SK-N-SH (cell line): ENCODE measurements around the gene CD72. TPM values are rescaled to one million over a fixed set of nuclear protein-coding genes. Genes with fewer than 3 reads are reported as not detected.

Experiments
- CTCF ChIA-PET: fragments of 300-600, 350-600 bp; formaldehyde crosslinking; extraction: SDS; loops from one replicate; lab custom pipeline; 2021; lab: Yijun Ruan, JAX
- POLR2A ChIA-PET: fragments of 350-600 bp; sonication (Branson Sonifier 250); formaldehyde crosslinking; extraction: SDS; loops from one replicate; lab custom pipeline; 2020; ENCODE audit warnings: antibody characterized with exemption, inconsistent platforms; lab: Yijun Ruan, JAX
- DNase-seq: peaks from one replicate; pipeline ENCODE4 v3.0.0; 2012
- H2AFZ ChIP-seq: fragments of 200-600 bp; sonication (generic); 2 replicates; pipeline ENCODE4 v1.8.1; 2016; ENCODE audit warnings: antibody characterized with exemption, mild to moderate bottlenecking, low read depth
- H3F3A ChIP-seq: fragments of 200-600 bp; sonication (generic); replicated peaks from 2 replicates; pipeline ENCODE3; 2016; ENCODE audit warnings: antibody characterized with exemption, mild to moderate bottlenecking; ENCODE audit not compliant: insufficient read depth
- H3K27ac ChIP-seq, 2 experiments: fragments of 200-500 bp in 1 of 2; fragments of 200-600 bp in 1 of 2; sonication (Bioruptor generic) in 1 of 2; sonication (generic), shearing (Covaris generic) in 1 of 2; 2 replicates each; pipeline versions ENCODE4 v1.5.1 to v1.6.1; 2014 to 2016; ENCODE audit warnings: low read depth in 2 of 2, inconsistent platforms in 1 of 2, low read length in 1 of 2, mild to moderate bottlenecking in 1 of 2, mixed read lengths in 1 of 2
- H3K27me3 ChIP-seq: fragments of 200-600 bp; sonication (generic), shearing (Covaris generic); 2 replicates; pipeline ENCODE4 v1.6.1; 2016; ENCODE audit warnings: mixed run types; ENCODE audit not compliant: insufficient read depth
- H3K36me3 ChIP-seq, 2 experiments: fragments of 200-500 bp in 1 of 2; fragments of 200-600 bp in 1 of 2; sonication (Bioruptor generic) in 1 of 2; sonication (generic) in 1 of 2; replicated peaks in 1 of 2; 2 replicates each; pipeline versions ENCODE3 to v1.5.1; 2014 to 2016; ENCODE audit warnings: low read length in 1 of 2, mild to moderate bottlenecking in 1 of 2; ENCODE audit not compliant: insufficient read depth in 2 of 2, control insufficient read depth in 1 of 2
- H3K4me1 ChIP-seq, 2 experiments: fragments of 200-500 bp in 1 of 2; fragments of 200-600 bp in 1 of 2; sonication (Bioruptor generic) in 1 of 2; sonication (generic), shearing (Covaris generic) in 1 of 2; 2 replicates each; pipeline versions ENCODE4 v1.5.1 to v1.6.1; 2014 to 2016; ENCODE audit warnings: low read depth in 1 of 2, low read length in 1 of 2, mixed run types in 1 of 2; ENCODE audit not compliant: insufficient read depth in 2 of 2, control insufficient read depth in 1 of 2
- H3K4me2 ChIP-seq: fragments of 200-600 bp; sonication (generic), shearing (Covaris generic); 2 replicates; pipeline ENCODE4 v1.6.1; 2017; ENCODE audit warnings: mixed run types
- H3K4me3 ChIP-seq, 2 experiments: fragments of 200-500 bp in 1 of 2; fragments of 200-600 bp in 1 of 2; sonication (Bioruptor generic) in 1 of 2; sonication (generic), shearing (Covaris generic) in 1 of 2; 2 replicates each; pipeline versions ENCODE4 v1.5.1 to v1.8.1; 2014 to 2016; ENCODE audit warnings: low read depth in 2 of 2, inconsistent platforms in 1 of 2, low read length in 1 of 2, mild to moderate bottlenecking in 1 of 2, mixed read lengths in 1 of 2, moderate library complexity in 1 of 2
- H3K79me2 ChIP-seq: fragments of 200-600 bp; sonication (generic); 2 replicates; pipeline ENCODE4 v1.8.1; 2017; ENCODE audit warnings: mild to moderate bottlenecking; ENCODE audit not compliant: insufficient read depth
- H3K9ac ChIP-seq: fragments of 200-600 bp; sonication (generic); 2 replicates; pipeline ENCODE4 v1.6.1; 2017; ENCODE audit warnings: mixed run types
- H3K9me2 ChIP-seq: fragments of 200-600 bp; sonication (generic); 2 replicates; pipeline ENCODE4 v1.6.1; 2017; ENCODE audit warnings: mixed run types
- H3K9me3 ChIP-seq: fragments of 200-600 bp; sonication (generic); 2 replicates; pipeline ENCODE4 v1.6.1; 2017; ENCODE audit warnings: mixed run types, mild to moderate bottlenecking, moderate library complexity
- H4K20me1 ChIP-seq: fragments of 200-600 bp; sonication (generic); 2 replicates; pipeline ENCODE4 v1.6.1; 2017; ENCODE audit warnings: mild to moderate bottlenecking, mixed run types; ENCODE audit not compliant: insufficient read depth
- CHD2 ChIP-seq: fragments of 150-350 bp; IDR thresholded peaks from 2 replicates; pipeline ENCODE4 v1.6.1; 2018; ENCODE audit warnings: low read length; ENCODE audit not compliant: partially characterized antibody
- ELF1 ChIP-seq: IDR thresholded peaks from 2 replicates; pipeline ENCODE4 v1.4.0; 2012
- FOSL2 ChIP-seq: IDR thresholded peaks from 2 replicates; pipeline ENCODE4 v1.4.0; 2012; ENCODE audit warnings: low read depth, mild to moderate bottlenecking, moderate library complexity, borderline replicate concordance
- GABPA ChIP-seq: IDR thresholded peaks from 2 replicates; pipeline ENCODE4 v1.4.0; 2012; ENCODE audit warnings: low read depth, mild to moderate bottlenecking
- GATA2 ChIP-seq: sonication (generic); formaldehyde crosslinking; IDR thresholded peaks from 2 replicates; pipeline ENCODE4 v1.5.0; 2020; ENCODE audit warnings: mild to moderate bottlenecking, missing genetic modification reagents
- JUND ChIP-seq: IDR thresholded peaks from 2 replicates; pipeline ENCODE4 v1.4.0; 2012
- MXI1 ChIP-seq: IDR thresholded peaks from 2 replicates; pipeline ENCODE4 v1.6.1; 2012; ENCODE audit warnings: mild to moderate bottlenecking, low read depth, low read length, improper control_type of control experiment
- RXRA ChIP-seq: IDR thresholded peaks from 2 replicates; pipeline ENCODE4 v1.4.0; 2012; ENCODE audit warnings: low read depth, mild to moderate bottlenecking, borderline replicate concordance
- TCF12 ChIP-seq: IDR thresholded peaks from 2 replicates; pipeline ENCODE4 v1.4.0; 2012
- TEAD4 ChIP-seq: IDR thresholded peaks from 2 replicates; pipeline ENCODE4 v1.4.0; 2012; ENCODE audit warnings: mild to moderate bottlenecking, borderline replicate concordance; ENCODE audit not compliant: insufficient read depth
- WGBS: methylation state at CpG from one replicate; pipeline ENCODE4 v1.1.6; 2017; ENCODE audit warnings: low lambda C conversion rate; 5-methylcytosine and 5-hydroxymethylcytosine counted together
- polyA plus RNA-seq, 3 experiments: library from polyadenylated mRNA; depleted of rRNA; stranded (reverse); fragments of >200 nt; gene quantifications; 2 replicates each; pipeline ENCODE4 v1.2.3, GENCODE V29; 2012
- TF ChIP-seq, protein P1 (sequence below): IDR thresholded peaks from 2 replicates; pipeline ENCODE4 v1.4.0; 2012; ENCODE audit warnings: low read depth, borderline replicate concordance
- TF ChIP-seq, protein P2 (sequence below): IDR thresholded peaks from 2 replicates; pipeline ENCODE4; 2012
- TF ChIP-seq, protein P3 (sequence below): IDR thresholded peaks from 2 replicates; pipeline ENCODE4 v1.4.0; 2012; ENCODE audit warnings: low read depth, borderline replicate concordance
- TF ChIP-seq, protein P4 (sequence below): fragments of 150-350 bp; IDR thresholded peaks from 2 replicates; pipeline ENCODE4 v1.6.1; 2017; ENCODE audit warnings: antibody characterized with exemption, low read length, low read depth, borderline replicate concordance
- TF ChIP-seq, protein P5 (sequence below): IDR thresholded peaks from 2 replicates; pipeline ENCODE4 v1.4.0; 2012; ENCODE audit warnings: low read depth

CD72 gene
- polyA plus RNA-seq, 1 of the 3 experiments (the other 2 are of a cell fraction), result 2.7 TPM

DNA sequence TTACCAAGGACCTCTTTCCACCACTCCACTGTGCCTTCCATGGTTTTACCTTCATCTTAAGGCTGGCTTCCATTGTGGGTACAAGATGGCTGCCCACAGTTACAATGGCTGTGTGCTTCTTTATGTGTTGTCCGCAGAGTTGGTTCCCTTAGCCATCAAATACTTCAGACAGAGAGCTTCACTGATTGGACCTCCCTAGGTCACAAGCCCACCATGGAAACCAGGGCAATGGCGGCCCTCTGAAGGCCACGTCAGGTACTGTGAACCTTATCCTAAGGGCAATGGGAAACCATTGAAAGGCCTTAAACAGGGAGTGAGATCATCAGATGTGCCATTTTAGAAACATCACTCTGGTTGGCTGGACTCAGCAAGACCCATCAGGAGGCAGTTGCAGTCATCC is 49.7 kb upstream of the CD72 start:
- Histone ChIP-seq H3K79me2 (peaks cover 14% of the 10 kb centered on the region; the same call in 1 of the 2 replicates), H4K20me1 (no peaks in the 10 kb centered on the region), H3K4me2 (no peak overlapping the region), H3K4me1 (peaks cover 0 to 12% of the 10 kb centered on the region in 2 experiments; a peak in 1 of 4 replicates), H3K9ac (no peak overlapping the region), H3K27ac (no peak overlapping the region), H2AFZ (no peak overlapping the region), H3K9me3 (no peaks in the 10 kb centered on the region), H3K4me3 (no peak overlapping the region), H3K27me3 (no peaks in the 10 kb centered on the region), H3K9me2 (no peaks in the 10 kb centered on the region), H3K36me3 (no peaks in the 10 kb centered on the region), H3F3A (peaks cover 9% of the 10 kb centered on the region)
- no peak for DNase-seq
- no peak for TF ChIP-seq TCF12
- TF ChIP-seq, protein P1, sequence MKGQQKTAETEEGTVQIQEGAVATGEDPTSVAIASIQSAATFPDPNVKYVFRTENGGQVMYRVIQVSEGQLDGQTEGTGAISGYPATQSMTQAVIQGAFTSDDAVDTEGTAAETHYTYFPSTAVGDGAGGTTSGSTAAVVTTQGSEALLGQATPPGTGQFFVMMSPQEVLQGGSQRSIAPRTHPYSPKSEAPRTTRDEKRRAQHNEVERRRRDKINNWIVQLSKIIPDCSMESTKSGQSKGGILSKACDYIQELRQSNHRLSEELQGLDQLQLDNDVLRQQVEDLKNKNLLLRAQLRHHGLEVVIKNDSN, result no peak
- TF ChIP-seq ELF1, result no peak
- TF ChIP-seq, protein P2, sequence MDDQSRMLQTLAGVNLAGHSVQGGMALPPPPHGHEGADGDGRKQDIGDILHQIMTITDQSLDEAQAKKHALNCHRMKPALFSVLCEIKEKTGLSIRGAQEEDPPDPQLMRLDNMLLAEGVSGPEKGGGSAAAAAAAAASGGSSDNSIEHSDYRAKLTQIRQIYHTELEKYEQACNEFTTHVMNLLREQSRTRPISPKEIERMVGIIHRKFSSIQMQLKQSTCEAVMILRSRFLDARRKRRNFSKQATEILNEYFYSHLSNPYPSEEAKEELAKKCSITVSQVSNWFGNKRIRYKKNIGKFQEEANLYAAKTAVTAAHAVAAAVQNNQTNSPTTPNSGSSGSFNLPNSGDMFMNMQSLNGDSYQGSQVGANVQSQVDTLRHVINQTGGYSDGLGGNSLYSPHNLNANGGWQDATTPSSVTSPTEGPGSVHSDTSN, result no peak
- TF ChIP-seq, protein P3, sequence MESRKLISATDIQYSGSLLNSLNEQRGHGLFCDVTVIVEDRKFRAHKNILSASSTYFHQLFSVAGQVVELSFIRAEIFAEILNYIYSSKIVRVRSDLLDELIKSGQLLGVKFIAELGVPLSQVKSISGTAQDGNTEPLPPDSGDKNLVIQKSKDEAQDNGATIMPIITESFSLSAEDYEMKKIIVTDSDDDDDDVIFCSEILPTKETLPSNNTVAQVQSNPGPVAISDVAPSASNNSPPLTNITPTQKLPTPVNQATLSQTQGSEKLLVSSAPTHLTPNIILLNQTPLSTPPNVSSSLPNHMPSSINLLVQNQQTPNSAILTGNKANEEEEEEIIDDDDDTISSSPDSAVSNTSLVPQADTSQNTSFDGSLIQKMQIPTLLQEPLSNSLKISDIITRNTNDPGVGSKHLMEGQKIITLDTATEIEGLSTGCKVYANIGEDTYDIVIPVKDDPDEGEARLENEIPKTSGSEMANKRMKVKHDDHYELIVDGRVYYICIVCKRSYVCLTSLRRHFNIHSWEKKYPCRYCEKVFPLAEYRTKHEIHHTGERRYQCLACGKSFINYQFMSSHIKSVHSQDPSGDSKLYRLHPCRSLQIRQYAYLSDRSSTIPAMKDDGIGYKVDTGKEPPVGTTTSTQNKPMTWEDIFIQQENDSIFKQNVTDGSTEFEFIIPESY, result no peak
- no peak for TF ChIP-seq FOSL2
- TF ChIP-seq, protein P4, sequence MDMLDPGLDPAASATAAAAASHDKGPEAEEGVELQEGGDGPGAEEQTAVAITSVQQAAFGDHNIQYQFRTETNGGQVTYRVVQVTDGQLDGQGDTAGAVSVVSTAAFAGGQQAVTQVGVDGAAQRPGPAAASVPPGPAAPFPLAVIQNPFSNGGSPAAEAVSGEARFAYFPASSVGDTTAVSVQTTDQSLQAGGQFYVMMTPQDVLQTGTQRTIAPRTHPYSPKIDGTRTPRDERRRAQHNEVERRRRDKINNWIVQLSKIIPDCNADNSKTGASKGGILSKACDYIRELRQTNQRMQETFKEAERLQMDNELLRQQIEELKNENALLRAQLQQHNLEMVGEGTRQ, result no peak
- no peak for TF ChIP-seq TEAD4
- TF ChIP-seq GABPA, result no peak
- TF ChIP-seq RXRA, result no peak
- TF ChIP-seq CHD2, result no peak
- TF ChIP-seq MXI1, result no peak
- TF ChIP-seq JUND, result no peak
- no peak for TF ChIP-seq GATA2
- TF ChIP-seq, protein P5, sequence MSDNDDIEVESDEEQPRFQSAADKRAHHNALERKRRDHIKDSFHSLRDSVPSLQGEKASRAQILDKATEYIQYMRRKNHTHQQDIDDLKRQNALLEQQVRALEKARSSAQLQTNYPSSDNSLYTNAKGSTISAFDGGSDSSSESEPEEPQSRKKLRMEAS, result no peak
- POLR2A ChIA-PET, result no interaction called here
- CTCF ChIA-PET, result interaction anchor here (1.2 kb wide), 1 partner anchor 9 kb away, joined by 3 read pairs; no protein-coding TSS in a partner anchor
- WGBS, result 92% methylated on average over 3 of the region's 3 CpGs
